22Rv1 (cell line): Measurements from ENCODE around the gene BCOR.

Experiments
- CTCF ChIP-seq: fragments of 450-650 bp; IDR thresholded peaks from 2 replicates; pipeline ENCODE4 v1.5.1; 2017; ENCODE audit warnings: mild to moderate bottlenecking
- ZFX ChIP-seq: fragments of 450-650 bp; IDR thresholded peaks from 2 replicates; pipeline ENCODE4 v1.6.1; 2017; ENCODE audit warnings: antibody characterized with exemption, borderline replicate concordance

GRCh38 chrX:40131654-40132337, 34.0 kb upstream of the BCOR start:
- no peak for TF ChIP-seq CTCF
- no peak for TF ChIP-seq ZFX
